Activated naive CD8-positive, alpha-beta T cell (primary cell): ENCODE measurements around the gene GALNT2.
A peak's percentile ranks its signal among the peaks of the same experiment; 100 is the strongest.

Experiments
- H3K27ac Mint-ChIP-seq: one replicate; pipeline ENCODE4 v1.8.0; 2021; ENCODE audit warnings: mixed read lengths
- H3K27me3 Mint-ChIP-seq: one replicate; pipeline ENCODE4 v1.8.0; 2021; ENCODE audit warnings: mixed read lengths
- H3K36me3 Mint-ChIP-seq: one replicate; pipeline ENCODE4 v1.8.0; 2021; ENCODE audit warnings: mixed read lengths
- H3K4me1 Mint-ChIP-seq: one replicate; pipeline ENCODE4 v1.8.0; 2021; ENCODE audit warnings: low read depth, mixed read lengths
- H3K4me3 Mint-ChIP-seq: one replicate; pipeline ENCODE4 v1.8.0; 2021; ENCODE audit warnings: mild to moderate bottlenecking, mixed read lengths
- H3K9me3 Mint-ChIP-seq: one replicate; pipeline ENCODE4 v1.8.0; 2021; ENCODE audit warnings: low read depth, mixed read lengths

The GALNT2 gene

DNA sequence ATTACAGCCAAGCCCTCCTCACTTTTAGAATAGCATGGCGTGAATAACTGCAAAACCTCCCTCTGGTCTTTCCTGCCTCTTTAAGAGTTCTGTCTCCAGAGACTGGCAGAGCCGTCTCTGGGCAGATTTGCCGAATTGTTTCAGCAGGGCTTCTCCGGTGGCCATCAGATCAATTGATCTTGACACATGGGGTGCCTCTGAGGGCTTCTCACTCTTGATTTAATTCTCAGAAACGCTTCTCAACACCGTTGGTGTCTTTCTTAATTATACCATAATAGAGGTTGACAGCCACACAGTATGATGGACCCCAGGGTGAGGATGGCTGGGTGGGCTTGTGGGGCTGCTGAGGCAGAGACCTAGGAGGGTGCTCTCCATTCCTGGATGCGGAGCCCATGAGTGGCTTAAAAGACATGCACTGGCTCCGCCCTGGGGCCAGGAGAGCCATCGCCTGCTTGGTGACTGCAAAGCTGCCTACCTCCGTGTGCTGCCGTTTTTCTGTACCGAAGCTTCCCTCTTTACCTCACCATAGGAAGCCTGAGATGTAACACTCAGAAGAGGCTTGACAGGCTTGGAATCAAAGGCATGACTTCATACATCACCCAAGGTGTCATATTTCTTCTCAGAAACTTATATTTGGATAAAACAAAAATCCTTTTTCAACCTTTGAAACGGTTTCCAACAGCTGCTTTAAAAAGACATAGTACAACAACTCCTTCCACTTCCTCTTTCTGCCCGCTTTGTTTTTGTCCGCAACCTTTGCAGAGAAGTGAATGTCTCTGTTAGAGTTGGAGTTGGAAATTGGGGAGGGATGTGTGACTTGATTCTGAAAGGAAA lies 82.9 kb downstream of the GALNT2 start:
- Mint-ChIP-seq H3K4me3 (peak overlapping the region; percentile 46), H3K9me3 (no peaks in the 10 kb centered on the region), H3K27me3 (no peaks in the 10 kb centered on the region), H3K4me1 (peaks cover 52% of the 10 kb centered on the region), H3K36me3 (peaks cover 3% of the 10 kb centered on the region), H3K27ac (no peak overlapping the region)

DNA sequence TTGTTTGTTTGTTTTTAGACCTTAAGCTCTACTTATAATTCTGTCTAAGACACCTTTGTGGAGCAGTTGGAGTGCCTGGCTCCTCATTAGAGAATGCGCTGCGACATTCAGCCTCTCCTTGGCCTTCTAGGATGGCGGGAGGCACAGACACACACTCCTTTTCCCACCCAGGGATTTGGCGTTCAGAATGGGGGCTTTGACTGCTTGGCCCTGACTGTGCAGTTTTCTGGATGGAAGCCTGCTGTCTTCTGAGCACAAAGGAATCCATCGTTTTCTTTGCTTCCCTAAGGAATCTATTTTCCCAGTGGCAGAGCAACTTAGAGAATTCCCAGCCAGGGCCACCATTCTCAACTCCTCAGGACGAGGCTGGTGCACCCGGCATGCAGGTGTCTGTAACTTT lies 83.6 kb downstream of the GALNT2 start:
- H3K4me1 Mint-ChIP-seq = peaks cover 50% of the 10 kb centered on the region
- no peak overlapping the region for H3K27ac Mint-ChIP-seq
- H3K9me3 Mint-ChIP-seq = no peaks in the 10 kb centered on the region
- no peaks in the 10 kb centered on the region for H3K27me3 Mint-ChIP-seq
- peak overlapping the region; percentile 46 for H3K4me3 Mint-ChIP-seq
- peaks cover 4% of the 10 kb centered on the region for H3K36me3 Mint-ChIP-seq

DNA sequence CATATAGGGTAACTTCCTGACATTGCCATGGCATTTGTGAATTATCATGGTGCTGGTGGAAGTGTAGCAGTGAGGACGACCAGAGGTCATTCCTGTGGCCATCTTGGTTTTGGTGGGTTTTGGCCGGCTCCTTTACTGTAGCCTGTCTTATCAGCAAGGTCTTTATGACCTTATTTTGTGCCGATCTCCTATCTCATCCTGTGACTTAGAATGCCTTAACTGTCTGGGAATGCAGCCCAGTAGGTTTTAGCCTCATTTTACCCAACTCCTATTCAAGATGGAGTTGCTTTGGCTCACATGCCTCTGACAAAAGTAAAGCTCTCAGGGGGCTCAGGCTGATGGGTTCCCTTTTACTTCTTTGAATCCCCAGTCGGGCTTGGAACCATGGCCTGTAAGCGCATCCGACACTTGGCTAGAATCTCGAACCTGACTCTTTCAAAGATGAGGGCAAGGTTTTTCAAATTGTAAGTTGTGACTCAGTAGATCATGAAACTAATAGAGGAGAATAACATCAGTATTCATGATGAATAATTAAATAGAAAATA lies 85.0 kb downstream of the GALNT2 start:
- Mint-ChIP-seq H3K9me3 (no peaks in the 10 kb centered on the region), H3K4me1 (peaks cover 54% of the 10 kb centered on the region), H3K36me3 (peaks cover 6% of the 10 kb centered on the region), H3K27me3 (no peaks in the 10 kb centered on the region), H3K27ac (no peak overlapping the region), H3K4me3 (no peak overlapping the region)

DNA sequence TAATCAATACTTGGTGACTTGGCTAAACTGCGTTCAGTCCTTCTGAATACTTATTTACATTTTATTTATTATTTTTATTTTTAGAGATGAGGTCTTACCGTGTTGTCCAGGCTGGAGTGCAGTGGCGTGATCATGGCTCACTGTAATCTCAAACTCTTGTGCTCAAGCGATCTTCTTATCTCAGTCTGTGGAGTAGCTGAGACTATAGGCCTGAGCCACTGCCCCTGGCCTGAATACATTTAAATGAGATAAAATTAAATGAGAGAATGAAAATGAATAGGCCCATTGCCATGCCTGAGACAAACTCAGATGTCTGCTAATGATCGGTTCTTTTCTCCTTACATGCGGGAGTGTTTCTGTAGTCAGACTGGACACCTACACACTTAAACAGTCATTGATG lies 86.0 kb downstream of the GALNT2 start:
- Mint-ChIP-seq H3K4me1 (peaks cover 56% of the 10 kb centered on the region), H3K4me3 (no peak overlapping the region), H3K9me3 (no peaks in the 10 kb centered on the region)

DNA sequence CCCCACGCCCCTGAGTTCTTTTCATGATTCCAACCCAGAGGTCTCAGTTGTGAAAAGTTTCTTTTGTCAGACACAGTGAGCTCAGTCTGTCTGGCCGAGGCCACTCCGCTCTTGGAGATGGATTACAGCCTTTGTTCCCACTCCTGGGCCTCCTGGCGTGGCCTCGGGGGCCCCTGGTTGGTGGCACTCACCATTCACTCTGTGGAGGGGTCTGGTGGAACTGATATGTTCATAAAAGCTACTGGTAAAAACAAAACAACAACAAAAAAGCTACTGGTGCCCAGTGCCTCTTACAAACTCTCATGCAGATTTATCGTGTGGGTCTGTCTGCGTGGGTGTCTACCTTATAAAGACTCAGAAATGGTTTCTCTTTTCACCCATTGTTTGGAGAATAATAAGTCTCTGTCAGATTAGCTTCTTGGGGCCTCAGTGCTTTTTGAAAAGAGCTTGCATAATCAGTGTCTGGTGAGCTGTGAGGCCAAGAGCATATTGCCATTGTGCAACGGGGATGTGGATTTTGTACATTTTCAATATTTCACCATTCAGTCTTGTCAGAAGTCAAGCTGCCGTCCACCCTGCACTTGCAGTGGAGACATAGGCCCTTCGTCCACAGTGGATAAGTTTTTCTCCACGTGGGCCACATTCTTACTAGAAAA lies 86.7 kb downstream of the GALNT2 start:
- peaks cover 6% of the 10 kb centered on the region for H3K36me3 Mint-ChIP-seq
- H3K4me3 Mint-ChIP-seq = no peak overlapping the region
- peaks cover 59% of the 10 kb centered on the region for H3K4me1 Mint-ChIP-seq
- H3K27ac Mint-ChIP-seq = no peak overlapping the region
- no peaks in the 10 kb centered on the region for H3K9me3 Mint-ChIP-seq
- no peaks in the 10 kb centered on the region for H3K27me3 Mint-ChIP-seq

More for the DNA sequence above, 86.0 kb downstream of the GALNT2 start:
- no peaks in the 10 kb centered on the region for H3K27me3 Mint-ChIP-seq
- no peak overlapping the region for H3K27ac Mint-ChIP-seq
- peaks cover 6% of the 10 kb centered on the region for H3K36me3 Mint-ChIP-seq

DNA sequence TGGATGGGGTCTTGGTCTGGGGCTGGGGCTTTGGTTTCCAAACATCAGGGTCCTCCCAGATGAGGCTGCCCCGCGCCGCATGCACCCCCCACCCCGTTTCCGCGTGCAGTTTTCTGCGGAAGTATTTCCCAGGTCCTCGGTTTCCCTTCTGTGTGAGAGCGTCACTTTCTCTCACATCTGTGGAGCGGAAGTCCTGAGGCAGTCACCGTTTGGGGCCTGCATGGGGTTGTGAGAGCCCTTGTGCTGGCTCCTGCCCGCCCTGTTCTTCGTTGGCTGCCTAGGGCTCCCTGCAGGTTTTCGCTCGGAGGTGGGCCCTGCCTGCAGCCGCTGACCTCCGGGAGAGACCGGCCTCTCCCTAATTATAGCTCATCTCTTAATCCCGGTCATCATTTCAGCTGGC lies 88.0 kb downstream of the GALNT2 start:
- Mint-ChIP-seq H3K36me3 (peaks cover 6% of the 10 kb centered on the region), H3K9me3 (no peaks in the 10 kb centered on the region), H3K4me1 (peaks cover 55% of the 10 kb centered on the region)

DNA sequence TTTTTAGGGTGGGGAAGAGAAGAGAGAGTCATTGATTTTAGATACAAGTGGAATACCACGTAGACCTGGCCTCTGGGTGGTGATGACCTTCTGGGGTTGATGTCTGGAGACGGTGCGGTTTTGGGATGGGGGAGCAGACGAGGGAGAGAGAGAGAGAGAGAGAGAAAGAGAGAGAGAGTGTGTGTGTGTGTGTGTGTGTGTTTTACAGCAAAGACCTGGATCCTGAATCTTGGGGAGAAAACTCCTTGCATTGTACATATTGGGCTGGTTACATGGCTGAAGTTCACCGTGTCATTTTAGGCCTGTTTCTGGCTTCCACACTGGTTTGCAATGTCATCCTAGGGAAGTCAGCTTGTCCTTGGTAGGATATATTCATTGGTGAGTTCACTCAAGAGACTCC lies 89.0 kb downstream of the GALNT2 start:
- Mint-ChIP-seq H3K4me3 (no peak overlapping the region), H3K4me1 (peaks cover 51% of the 10 kb centered on the region)

More for the DNA sequence above, 88.0 kb downstream of the GALNT2 start:
- Mint-ChIP-seq H3K27me3 (no peaks in the 10 kb centered on the region), H3K27ac (no peak overlapping the region), H3K4me3 (no peak overlapping the region)

DNA sequence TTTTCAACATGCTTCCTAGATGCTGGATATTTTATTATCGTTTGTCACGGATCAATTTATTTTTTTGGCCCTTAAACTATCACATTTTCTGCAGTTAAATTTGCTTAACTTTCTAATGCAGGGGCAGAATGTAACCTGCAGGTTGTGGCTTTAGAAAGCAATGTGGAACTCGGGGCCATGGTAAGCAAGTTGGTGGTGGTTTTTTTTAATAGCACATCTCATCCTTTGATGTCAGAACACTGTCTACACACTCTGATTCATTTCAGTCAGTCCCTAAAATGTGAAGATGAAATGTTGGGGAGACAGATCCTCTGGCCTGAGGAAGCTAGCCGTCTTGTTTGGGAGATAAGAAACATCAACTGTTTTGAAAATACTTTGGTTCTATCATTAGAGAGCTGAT lies 89.5 kb downstream of the GALNT2 start:
- H3K27ac Mint-ChIP-seq = no peak overlapping the region
- peaks cover 6% of the 10 kb centered on the region for H3K36me3 Mint-ChIP-seq
- no peak overlapping the region for H3K4me3 Mint-ChIP-seq
- H3K4me1 Mint-ChIP-seq = peaks cover 49% of the 10 kb centered on the region
- H3K9me3 Mint-ChIP-seq = no peaks in the 10 kb centered on the region
- no peaks in the 10 kb centered on the region for H3K27me3 Mint-ChIP-seq

More for the DNA sequence above, 89.0 kb downstream of the GALNT2 start:
- Mint-ChIP-seq H3K27ac (peak overlapping the region; percentile 74), H3K27me3 (no peaks in the 10 kb centered on the region), H3K36me3 (peaks cover 6% of the 10 kb centered on the region), H3K9me3 (no peaks in the 10 kb centered on the region)

DNA sequence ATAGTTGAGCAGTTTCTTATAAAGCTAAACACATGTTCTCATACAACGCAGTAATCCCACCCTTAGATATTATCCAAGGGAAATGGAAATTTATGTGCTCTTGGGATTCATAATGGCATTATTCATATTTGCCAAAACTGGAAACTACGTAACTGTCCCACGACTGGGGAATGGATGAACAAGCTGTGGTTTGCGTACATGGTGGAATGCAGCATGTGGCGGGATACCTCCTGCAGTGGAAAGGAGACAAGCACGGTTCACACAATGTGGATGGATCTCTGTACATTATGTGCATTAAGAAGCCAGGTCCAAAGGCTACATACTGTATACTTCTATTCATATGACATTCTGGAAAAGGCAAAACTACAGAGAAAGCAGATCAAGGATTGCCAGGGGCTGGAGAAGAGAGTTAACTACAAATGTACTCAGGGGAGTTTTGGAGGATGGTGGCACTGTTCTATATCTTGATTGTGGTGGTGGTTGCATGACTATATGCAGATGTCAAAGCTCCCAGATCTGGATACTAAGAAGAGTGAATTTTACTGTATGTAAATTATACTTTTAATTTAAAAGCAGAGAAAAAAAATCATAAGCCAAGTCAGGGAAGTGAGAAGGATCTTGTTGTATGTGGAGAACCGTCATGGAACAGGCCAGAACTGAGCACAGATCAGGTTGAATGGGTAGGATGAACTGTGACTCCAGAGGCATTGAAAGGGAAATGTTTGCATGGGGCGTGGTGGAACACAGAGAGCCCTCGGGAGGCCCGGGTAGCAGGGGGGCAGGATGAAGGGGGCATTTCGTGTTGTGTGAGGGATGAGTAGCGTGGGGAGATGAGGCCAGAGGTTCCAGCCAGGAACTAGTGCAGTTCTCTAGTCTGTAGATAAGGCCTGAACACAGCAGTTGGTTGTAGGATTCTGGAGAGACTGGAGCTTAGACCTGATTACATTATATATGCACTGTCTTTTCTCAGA lies 90.7 kb downstream of the GALNT2 start:
- Mint-ChIP-seq H3K27me3 (no peaks in the 10 kb centered on the region), H3K36me3 (peaks cover 3% of the 10 kb centered on the region), H3K4me3 (no peak overlapping the region), H3K9me3 (no peaks in the 10 kb centered on the region), H3K4me1 (peaks cover 45% of the 10 kb centered on the region), H3K27ac (no peak overlapping the region)

DNA sequence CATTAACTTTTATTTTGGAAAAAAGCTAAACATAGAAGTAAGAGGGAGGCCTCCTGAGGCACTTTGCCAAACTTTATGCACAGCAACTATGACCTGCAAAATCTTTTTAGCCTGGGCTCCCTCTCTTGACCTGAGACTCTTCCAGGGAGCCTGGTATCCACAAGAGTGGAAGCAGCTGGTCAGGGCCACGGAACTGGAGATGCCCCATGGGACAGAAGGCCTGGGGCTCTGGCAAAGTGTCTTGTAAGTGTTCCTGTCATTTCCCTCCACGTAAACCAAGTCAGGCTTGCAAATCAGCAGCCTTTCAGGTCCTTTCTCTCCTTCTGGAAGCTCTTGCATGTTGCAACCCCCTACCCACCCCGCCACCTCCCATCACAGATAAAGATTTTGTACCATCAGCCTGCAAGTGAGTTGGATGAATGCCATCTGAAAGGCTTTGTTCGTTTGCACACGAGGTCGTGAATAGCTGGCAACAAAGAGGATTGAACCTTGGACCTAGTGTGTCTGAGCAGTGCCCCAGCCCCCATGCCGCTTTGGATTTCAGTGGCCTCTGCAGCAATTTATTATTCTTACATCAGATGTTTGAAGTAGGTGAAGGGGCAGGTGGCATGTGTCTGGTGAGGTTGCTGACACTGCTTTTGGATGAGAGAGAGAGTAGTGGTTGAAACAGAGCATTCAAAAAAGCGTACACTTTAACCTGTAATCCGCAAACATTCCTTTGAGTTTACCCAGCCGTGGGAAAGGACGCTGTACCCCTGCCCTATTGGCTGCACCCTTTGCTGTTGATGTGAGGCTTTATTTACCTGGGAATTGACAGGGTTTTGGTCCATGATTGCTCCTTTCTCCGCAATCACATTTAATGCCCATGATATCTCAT lies 91.6 kb downstream of the GALNT2 start:
- H3K27me3 Mint-ChIP-seq = no peaks in the 10 kb centered on the region
- no peaks in the 10 kb centered on the region for H3K9me3 Mint-ChIP-seq
- no peak overlapping the region for H3K4me3 Mint-ChIP-seq
- no peak overlapping the region for H3K27ac Mint-ChIP-seq
- H3K4me1 Mint-ChIP-seq = peaks cover 47% of the 10 kb centered on the region
- H3K36me3 Mint-ChIP-seq = peaks cover 3% of the 10 kb centered on the region

DNA sequence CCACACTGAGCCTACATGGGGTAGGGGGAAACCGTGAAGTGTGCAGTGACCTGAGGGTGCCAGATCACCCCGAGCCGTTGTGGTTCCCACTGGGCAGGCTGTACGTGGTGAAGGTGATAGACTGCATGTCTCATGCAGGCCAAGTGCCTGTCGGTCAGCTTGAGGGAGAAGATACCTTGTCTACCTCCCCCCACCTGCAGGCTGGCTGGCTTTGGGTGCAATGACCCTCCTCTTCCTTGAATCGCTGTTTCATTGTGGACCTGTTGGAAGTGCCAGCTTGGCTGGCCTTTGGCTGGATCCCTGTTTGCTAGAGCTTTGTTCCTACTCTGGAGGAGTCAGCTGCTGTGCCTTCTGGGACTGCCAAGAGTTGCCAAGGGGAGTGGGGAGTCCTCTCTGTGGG lies 92.5 kb downstream of the GALNT2 start:
- H3K4me1 Mint-ChIP-seq = peaks cover 41% of the 10 kb centered on the region

DNA sequence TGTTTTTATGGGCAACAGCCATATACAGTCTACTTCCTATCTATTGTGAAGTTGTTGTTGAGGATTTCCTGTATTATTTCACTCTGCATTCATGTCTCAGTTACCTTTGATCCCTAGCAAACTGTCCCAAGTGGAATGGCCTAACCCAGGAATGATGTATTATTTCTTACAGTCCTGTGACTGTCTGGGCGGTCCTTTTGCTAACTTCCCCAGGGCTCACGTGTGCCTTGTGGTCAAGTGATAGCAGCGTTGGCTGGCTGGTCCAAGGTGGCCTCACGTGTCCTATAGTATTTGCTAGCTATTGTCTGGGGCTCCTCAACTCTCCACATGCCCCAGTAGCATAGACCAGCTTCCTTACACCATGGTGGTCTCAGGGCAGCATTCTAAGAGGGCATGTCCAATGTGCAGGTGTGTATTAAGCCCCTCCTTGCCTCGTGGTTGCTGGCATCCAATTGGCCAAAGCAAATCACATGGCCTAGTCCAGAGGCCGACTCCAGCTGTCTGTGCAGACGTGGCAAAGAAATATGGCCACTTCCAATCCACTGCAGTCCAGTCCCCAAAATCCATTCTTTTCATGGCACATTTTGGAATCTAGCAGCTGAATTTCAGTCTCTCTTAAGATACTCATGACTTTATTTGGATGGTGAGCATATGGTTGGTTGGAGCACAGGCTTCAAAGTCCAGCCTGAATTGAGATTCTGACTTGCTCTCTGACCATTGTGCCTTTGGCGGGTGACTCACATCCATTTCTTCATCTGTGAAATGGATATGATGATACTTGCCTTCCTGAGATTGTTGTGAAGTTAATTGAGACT lies 94.1 kb downstream of the GALNT2 start:
- no peak overlapping the region for H3K27ac Mint-ChIP-seq
- H3K36me3 Mint-ChIP-seq = no peaks in the 10 kb centered on the region
- no peak overlapping the region for H3K4me3 Mint-ChIP-seq
- H3K27me3 Mint-ChIP-seq = no peaks in the 10 kb centered on the region
- H3K9me3 Mint-ChIP-seq = no peaks in the 10 kb centered on the region
- peaks cover 35% of the 10 kb centered on the region for H3K4me1 Mint-ChIP-seq

More for the DNA sequence above, 92.5 kb downstream of the GALNT2 start:
- H3K9me3 Mint-ChIP-seq = no peaks in the 10 kb centered on the region
- H3K27me3 Mint-ChIP-seq = no peaks in the 10 kb centered on the region
- H3K36me3 Mint-ChIP-seq = peaks cover 3% of the 10 kb centered on the region
- no peak overlapping the region for H3K27ac Mint-ChIP-seq
- H3K4me3 Mint-ChIP-seq = no peak overlapping the region

DNA sequence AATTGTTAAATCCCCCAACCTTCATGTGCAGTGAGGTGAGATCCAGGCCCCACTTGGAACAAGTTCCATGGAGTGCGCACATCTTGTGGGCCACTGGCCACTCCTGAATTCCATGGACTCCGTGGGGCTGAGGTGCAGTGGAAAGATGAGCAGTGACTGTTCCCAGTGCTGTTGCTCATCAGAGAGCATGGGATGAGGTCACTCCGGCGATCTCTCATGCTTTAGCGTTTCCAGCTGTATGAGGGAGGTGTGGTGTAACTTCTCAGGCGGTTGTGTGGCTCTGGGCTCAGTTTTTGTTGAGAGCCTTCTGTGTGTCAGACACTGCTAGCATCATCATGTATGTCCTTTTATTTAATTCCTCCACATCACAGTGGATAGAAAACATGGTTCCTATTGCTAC lies 96.2 kb downstream of the GALNT2 start:
- H3K27me3 Mint-ChIP-seq = no peaks in the 10 kb centered on the region

More for the DNA sequence above, 96.2 kb downstream of the GALNT2 start:
- Mint-ChIP-seq H3K4me3 (no peak overlapping the region), H3K36me3 (no peaks in the 10 kb centered on the region), H3K9me3 (no peaks in the 10 kb centered on the region), H3K27ac (peak overlapping the region; percentile 68), H3K4me1 (peaks cover 29% of the 10 kb centered on the region)
